Keratinocyte (primary cell): ENCODE results near the gene AUH.

Experiments
- CTCF ChIP-seq, 3 experiments: IDR thresholded peaks in 1 of 3; conservative IDR thresholded peaks in 1 of 3; optimal IDR thresholded peaks in 1 of 3; 2 replicates in 2 of 3; 3 replicates in 1 of 3; pipeline versions ENCODE3 to v1.5.1; 2011; ENCODE audit warnings: low read length in 3 of 3, mild to moderate bottlenecking in 3 of 3, moderate library complexity in 2 of 3, control low read depth in 1 of 3, inconsistent platforms in 1 of 3; ENCODE audit not compliant: insufficient read depth in 2 of 3; ENCODE audit errors: extremely low read depth in 1 of 3
- EZH2 ChIP-seq: IDR thresholded peaks from one replicate; pipeline ENCODE4 v1.6.1; 2012; ENCODE audit warnings: inconsistent platforms, mild to moderate bottlenecking, low read length, moderate library complexity

- TF ChIP-seq EZH2 = no peak
- TF ChIP-seq CTCF (optimal IDR thresholded peaks at IDR 0.05 in 1 of 3, IDR thresholded peaks at IDR 0.05 in 1 of 3, conservative IDR thresholded peaks at IDR 0.05 in 1 of 3; ENCODE audit: extremely low read depth in 1 of 3, insufficient read depth in 2 of 3, low read length in 3 of 3) = no peak
Observed at GRCh38 chr9:91312717-91313325, 48.9 kb downstream of the AUH start.
